GM19035 (cell line): ENCODE measurements around the gene TCF15.
"Not testable (repeated sequence)": the region's sequence is repeated elsewhere in the genome, so short reads cannot be mapped to it uniquely, and the experiment has no call there.

Experiments used
- ATAC-seq: cut with Tn5 transposase; IDR thresholded peaks from one replicate; pipeline ENCODE4 v1.9.1; 2021; ENCODE audit not compliant: unreplicated experiment

TCF15 gene

DNA sequence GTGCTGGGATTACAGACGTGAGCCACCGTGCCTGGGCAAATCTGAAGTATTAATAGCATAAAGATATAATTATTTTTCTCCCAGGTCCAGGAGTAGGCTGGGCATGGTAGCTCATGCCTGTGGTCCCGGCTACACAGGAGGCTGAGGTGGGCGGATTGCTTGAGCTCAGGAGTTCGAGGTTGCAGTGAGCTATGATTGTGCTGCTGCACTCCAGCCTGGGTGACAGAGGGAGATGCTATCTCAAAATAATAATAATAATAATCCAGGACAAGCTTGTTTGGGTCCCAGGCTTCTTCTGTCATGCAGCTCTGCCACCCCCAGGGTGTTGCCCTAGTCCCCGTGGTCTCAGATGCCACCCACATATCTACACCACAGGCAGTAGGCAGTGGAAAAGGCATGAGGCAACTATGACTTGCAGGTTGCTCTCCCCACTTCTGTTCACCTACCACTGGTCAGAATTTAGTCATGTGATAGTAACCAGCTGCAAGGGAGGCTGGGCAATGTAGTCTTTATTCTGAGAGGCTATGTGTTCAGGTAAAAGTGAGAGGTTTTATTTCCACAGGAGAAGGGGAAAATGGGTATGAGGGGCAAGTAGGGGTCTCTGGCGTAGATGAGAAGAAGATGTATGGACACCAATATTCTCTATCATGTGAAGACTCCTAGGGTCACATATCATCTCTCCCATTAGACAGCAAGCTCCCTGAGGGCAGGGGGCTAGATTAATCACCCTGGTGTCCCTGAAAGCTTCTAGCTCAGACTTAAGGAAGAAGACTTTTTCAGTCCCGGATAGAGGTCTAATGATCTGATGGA is 25.7 kb downstream of the TCF15 start:
- no peak for ATAC-seq

DNA sequence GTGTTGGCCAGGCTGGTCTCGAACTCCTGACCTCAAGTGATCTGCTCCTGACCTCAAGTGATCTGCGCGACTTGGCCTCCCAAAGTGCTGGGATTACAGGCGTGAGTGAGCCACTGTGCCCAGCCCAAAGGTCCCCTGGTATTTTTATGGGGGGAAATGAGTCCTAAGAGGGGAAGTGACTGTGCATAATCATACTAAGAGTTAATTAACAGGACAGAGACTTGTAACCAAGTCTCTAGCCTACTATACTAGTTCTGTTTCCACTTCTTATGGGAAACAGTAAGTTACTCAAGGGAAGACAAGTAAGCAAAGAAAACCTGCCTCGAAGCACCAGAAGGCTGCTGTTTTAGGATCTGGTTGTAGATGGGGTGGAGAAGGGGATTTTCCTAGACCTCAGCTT is 27.9 kb downstream of the TCF15 start:
- no peak for ATAC-seq

DNA sequence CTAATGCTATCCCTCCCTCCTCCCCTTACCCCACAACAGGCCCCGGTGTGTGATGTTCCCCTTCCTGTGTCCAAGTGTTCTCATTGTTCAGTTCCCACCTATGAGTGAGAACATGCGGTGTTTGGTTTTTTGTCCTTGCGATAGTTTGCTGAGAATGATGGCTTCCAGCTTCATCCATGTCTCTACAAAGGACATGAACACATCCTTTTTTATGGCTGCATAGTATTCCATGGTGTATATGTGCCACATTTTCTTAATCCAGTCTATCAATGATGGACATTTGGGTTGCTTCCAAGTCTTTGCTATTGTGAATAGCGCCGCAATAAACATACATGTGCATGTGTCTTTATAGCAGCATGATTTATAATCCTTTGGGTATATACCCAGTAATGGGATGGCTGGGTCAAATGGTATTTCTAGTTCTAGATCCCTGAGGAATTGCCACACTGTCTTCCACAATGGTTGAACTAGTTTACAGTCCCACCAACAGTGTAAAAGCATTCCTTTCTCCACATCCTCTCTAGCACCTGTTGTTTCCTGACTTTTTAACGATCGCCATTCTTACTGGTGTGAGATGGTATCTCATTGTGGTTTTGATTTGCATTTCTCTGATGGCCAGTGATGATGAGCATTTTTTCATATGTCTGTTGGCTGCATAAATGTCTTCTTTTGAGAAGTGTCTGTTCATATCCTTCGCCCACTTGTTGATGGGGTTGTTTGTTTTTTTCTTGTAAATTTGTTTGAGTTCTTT is 31.0 kb downstream of the TCF15 start:
- ATAC-seq = not testable (repeated sequence)

DNA sequence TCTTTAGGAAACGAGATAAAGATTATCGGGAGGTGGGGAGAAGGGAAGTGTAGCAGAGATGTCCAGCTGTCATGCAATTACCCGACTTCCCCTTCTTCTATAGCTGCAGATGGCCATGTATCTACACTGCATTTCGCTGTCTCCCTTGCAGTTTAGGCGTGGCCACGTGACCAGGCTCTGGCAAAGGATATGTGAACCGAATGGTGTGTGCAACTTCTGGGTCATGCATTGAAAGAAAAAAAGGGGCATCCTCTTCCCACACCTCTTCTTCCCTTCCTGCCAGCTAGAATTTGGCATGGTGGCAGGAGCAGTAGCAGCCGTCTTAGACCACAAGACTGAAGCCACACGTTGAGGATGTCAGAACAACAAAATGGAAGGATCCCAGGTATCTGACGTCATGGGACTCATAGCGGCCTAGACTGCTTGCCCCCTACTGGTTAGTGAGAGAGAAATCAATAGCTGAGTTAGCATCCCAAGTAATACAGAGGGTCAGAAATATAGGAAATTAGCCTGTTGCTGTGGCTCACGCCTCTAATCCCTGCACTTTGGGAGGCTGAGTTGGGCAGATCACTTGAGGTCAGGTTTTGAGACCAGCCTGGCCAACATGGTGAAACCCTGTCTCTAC is 32.8 kb downstream of the TCF15 start:
- ATAC-seq = no peak

DNA sequence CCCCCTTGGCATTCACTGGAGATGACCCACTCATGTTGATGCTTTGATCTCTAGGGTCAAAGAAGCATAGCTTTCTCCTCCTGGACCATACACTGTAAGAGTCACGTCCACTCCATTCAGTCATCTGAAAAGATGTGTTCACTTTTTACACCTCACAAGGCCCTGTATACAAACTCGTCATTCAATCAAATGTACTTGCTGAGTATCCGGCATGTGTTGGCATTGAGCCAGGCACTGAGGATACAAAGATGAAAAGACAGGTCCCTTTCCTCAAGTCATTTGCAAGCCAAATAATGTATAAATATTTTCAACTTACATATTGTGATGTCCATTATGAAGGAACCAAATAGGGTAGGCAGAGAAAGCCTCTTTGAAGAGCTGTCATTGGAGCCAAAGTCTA is 34.0 kb downstream of the TCF15 start:
- no peak for ATAC-seq

DNA sequence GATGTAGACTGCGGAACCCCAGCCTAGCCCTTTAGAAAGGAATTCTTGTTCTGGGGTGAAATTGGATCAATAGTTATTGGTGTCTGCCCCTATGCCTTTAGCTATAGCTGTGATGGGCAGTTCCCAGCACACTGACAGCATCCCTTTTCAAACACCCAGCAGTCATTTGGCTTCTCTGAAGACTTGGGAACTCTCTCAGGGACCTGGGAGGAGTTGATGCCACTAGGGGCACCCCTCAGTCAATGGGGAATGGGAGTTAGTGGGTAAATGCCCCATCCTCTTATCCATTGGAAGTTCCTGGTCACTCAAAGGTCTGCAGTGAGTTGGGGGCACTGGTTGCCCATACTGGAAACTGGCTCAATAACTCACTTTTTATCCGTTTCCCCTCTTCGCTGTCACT is 34.9 kb downstream of the TCF15 start:
- no peak for ATAC-seq

DNA sequence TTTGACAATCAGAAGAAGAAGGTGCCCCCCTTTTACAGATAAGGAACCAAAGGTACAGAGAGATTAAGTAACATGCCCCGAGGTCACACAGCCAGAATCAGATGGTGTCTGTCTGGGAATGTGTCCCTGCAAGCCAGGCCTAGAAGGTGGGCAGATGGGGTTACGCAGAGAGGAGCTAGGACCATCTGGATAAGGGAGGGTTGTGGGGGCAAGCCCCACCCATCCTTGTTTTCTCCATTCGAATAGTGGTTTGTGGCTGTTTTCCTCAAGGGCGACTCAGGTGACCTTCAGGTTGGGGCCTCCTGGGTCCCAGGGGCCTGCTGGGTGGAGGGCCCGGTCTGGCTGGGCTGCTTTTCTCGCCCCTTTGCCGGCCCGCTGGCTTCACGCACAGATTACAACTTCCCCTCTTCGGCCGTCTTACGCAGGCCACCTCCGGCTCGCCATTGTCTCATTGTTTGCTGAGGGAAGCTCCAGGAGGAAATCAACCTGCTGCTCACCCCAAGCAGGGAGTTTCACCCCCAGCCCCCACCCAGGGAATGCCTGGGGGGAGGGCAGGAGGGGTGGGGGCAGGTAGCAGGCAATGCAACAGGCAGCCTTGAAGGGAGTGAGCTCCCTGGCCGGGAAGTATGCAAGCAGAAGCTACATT is 35.7 kb downstream of the TCF15 start:
- no peak for ATAC-seq

DNA sequence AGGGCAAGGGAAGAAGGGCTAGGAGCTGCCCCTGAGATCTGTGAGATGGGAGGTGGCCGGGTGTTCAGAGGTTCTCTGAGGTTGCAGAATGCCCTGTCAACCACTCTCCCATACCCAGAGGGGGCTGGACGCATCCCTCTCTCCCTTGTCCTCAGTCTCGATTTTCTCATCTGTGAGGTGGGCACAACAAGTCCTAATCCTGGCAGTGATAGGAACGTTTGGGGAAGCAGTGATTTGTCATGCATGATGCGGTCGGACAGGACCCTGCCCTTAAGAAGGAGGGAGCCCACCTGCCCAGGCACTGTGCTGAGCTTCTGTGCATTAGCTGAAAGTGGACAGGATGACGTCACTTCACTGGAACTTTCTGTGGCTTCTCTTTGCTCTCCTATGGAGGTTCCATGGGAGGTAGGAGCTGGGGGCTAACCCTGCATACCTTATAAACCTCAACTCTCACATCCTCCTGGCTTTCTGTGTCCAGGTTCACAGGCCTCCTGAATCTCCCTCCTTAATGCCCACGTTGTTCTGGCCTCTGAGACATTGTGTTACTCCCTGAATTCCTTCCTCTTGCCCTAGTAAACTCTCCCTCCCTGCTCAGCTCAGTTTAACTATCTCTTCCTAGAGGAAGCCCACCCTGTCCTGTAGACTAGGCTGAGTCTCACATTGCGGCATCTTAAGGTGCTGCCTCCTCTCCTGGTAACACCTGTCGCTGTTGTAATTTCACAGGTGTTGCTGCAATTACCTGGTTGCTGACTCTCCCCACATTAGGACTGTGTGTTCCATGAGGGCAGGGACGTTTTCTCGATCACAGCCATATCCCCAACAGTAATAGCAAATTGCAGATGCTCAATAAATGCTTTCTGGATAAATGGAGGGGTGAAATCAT is 36.5 kb downstream of the TCF15 start:
- no peak for ATAC-seq

DNA sequence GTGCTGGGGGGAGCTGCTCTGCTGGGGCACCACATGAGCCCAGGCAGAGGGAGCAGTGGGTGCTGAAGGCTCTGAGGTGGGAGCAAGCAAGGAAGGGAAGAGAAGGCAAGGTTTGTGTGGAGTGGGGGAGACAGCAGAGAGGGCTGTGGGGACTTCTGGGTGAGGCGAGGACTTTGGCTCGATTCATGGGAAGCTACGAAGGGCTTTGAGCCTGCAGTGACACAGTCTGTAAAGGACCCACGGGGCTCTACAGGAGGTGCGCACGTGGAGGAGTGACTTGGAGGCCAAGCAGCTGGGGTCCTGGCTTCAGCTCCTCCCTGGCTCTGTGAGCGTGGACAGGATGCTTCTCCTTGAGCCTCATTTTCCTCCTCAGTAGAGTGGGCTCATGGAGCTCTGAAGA is 37.4 kb downstream of the TCF15 start:
- ATAC-seq = no peak

DNA sequence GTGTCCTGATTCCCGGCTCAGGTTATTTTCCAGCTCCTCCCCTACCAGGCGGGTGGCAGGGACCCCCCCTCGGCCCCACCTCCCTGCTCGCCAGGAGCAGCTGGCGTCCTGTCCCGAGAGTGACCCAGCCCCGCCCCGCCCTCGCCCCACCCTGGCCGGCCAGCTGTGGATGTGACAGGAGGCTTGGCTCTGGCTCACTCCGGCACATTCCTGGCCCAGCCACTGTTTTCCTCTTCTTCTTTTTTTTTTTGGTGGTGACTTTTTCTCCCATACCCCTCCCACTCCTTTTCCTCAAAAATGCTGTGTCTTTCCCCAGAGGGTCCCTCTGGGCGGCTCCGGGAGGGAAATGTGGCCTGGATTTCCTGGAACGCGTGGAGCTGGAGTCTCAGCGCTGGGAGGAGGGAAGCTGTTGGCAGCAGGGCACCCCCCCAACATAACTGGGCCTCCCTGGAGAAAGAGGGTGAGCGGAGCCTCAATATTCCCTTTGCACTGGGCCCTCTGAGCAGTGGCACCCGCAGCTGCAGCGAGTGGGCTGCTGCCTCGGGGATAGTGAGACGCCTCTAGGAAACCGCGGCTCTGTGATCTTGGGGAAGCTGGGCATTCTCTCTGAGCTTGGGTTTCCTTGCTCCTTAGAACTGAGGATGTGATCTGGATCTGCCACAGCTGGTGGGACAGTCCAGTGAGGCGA is 38.2 kb downstream of the TCF15 start:
- ATAC-seq = no peak

DNA sequence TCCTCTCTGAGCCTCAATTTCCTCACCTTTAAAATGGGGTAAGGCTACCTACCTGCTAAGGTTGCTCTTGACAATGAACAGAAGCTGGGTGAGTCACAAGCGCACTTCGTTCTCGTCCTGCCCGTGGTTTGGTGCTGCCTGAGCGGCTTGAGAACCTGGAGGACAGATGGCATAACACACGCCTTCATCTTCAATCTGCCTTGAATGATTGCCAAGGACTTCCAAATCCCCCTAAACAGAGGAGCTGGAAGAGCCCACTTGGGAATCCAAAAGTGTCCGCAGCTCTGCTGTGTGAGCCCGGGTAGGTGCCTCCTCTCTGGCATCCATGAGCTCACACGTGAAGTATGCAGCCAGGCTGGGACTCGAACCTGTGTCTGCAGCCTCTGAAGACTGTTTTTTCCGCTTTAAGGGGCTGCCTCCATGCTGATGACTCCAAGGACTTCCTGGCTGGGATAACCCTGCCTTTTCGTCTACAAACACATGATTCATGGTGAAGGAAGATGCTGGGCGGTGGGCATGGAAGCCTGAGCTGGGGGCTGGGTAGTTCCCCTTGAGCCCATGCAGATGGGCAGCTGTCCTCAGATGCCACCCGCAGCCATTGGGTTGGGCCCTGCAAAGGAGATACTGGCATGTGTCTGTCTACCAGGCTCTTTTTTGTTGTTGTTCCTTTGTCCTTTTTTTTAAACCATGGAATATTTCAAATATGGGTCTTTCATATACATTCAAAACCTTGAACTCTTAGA is 41.3 kb downstream of the TCF15 start:
- ATAC-seq = no peak

DNA sequence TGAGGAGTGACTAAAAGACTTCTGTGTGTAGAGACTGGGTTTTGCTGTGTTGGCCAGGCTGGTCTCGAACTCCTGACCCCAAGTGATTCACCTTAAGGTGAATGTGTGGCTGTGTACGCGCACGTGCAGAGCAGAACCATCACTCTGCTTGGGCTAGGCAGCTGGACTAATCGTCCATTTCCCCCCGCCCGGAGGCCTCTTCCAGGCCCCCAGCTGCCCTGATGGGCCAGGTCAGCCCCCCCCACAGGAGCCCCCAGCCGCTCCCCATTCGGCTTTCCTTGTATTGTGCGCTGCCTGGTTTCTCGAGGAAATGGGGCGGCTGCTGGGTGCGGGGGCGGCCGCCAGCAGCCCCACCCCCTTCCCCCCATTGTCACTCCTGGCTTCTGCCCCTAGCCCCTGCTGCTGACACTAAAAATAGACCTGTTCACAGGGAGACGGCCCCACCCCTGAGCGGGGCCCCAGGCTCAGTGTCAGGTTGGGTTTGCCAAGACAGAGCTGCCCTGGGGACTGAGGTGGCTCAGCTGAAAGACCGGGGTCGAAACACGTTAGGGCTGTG is 41.9 kb downstream of the TCF15 start:
- no peak for ATAC-seq

DNA sequence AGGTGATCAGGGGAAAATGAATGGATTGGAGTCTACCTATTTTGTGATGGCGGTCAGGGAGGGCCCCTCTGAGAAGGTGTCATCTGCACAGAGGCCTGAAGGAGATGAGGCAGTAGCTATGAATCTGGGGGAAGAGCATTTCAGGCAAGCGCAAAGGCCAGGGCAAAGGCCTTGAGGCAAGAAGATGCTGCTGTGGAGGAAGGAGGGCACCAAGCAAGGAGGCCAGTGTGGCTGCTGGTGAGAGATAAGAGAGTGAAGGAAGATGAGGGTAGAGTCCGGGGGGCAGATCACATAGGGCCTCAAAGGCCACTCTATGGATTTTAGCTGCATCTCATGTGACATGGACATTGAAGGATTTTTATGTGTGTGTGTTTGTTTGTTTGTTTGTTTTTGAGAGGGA is 45.9 kb downstream of the TCF15 start:
- no peak for ATAC-seq

DNA sequence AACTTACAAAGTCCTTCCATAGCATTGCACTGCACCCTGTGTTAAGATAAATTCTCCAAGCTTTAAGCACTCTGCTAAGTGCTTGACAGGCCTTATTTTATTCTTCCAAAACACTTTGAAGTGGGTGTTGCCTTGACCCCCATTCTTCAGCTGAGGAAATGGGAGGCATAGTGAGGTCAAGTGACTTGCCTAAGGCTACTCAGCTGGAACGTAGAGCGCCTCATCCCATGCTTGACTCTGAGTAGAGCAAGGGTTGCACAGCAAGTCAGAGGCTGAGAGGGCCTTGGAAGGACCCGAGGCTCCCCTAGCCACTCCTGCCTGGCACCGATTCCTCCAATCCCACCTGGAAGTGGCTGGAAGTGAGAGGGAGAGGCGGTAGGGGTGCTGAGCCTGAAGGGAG is 46.9 kb downstream of the TCF15 start:
- ATAC-seq = no peak

DNA sequence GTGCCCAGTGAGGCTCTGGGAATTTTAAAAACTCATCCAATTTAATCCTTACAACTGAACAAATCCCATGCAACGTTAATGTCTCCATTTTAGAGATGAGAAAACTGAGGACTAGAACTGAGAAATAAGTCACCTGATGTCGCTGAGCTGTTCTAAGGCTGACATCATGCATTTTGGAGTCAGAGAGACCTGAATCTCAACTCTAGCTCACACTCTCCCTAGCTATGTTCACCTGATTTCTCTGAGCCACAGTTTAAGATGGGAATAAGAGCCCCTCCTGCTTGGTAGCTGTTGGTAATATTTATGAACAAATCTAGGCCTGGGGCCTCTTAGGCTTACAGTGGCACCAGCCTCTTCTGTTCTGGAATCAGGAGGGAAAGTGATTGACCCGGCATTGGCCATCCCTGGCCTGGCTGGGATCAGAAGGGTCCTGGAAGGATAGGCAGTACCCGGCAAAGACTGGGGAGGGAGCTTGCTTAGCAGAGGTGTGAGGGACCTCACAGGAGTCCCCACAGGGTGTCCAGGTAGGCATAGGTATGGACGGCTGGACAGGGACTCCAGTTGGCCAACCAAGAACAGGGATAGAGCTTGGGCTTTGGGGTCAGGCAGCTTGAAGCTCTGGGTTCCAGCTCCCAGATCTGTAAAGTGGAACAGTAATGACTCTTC is 47.7 kb downstream of the TCF15 start:
- no peak for ATAC-seq

DNA sequence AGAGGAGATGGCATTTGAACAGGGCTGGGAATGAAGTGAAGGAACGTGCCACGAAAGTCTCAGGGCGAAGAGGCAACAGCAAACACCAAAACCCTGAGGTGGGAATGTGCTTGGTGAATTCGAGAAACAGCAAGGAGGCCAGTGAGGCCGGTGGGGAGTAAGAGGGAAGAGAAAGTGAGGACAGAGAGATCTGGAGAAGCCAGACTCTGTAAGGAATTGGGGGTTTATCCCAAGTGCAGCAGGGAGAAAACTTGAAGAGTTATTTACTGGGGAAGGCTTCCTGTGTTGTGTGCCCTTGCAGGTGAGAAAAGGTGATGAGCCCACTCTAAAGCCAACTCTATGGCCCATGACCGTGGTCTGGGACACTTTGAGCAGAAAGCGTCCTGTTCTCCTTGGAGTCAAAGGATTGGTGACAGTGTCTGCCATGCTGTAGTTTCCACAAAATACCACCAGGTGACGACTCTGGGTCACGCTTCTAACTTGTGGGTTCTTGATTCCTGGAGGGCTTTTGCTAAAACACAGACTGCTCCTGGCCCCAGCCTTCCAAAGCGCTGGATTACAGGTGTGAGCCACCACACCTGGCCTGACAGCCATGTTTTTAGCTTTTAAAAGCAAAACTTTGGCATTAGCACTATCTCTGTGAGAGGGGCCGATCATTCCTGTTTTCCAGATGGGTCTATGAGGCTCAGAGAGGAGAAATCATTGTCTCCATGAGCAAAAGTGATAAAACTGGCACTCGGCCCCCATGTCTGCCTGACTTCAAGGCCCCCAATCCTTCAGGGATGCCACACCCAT is 48.5 kb downstream of the TCF15 start:
- no peak for ATAC-seq

DNA sequence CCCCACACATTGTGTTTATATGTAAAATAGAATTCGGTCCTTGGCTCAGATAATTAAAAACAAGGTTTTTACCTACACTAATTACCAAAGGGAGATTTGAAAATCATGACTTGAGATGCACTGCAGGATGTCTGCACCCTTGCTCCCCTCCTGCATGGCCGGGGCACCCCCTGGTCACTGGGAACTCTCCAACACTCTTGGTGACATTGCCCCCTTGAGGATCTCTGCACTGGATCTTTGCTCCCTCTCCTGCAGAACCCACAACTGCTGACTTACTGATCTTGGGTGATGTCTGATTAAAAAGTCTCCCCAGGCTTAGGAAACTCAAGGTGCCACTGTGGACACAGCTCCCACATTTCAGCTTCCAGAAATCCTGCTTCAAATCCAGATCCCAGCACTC is 49.4 kb downstream of the TCF15 start:
- no peak for ATAC-seq

DNA sequence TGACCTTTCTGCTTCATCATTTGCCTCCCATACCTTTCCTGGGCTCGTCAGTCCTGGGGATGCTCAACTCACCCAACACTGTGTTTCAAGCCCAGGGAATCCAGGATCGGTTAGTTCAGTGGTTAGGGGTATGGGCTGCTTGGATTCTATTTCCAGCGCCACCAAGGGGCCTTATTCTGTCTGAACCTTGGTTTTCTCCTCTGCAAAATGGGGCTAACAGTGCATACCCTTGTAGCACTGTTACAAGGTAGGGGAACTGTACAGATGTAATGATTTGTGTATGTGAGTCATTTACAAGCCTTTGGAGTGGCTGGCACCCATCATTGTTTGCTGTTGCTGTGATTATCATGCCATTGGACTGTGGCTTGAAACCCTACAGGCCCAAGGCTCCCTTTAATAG is 52.0 kb downstream of the TCF15 start:
- no peak for ATAC-seq
